GM18519 (cell line): Measurements from ENCODE around the gene CDC42EP4.
"Not testable (repeated sequence)": the region's sequence is repeated elsewhere in the genome, so short reads cannot be mapped to it uniquely, and the experiment has no call there.

Experiments
- ATAC-seq: cut with Tn5 transposase; IDR thresholded peaks from one replicate; pipeline ENCODE4 v1.9.1; 2021; ENCODE audit warnings: mild to moderate bottlenecking, moderate library complexity; ENCODE audit not compliant: unreplicated experiment, low FRiP score

CDC42EP4 gene

GRCh38 chr17:73283250-73283649, 28.6 kb downstream of the CDC42EP4 start:
- no peak for ATAC-seq

DNA sequence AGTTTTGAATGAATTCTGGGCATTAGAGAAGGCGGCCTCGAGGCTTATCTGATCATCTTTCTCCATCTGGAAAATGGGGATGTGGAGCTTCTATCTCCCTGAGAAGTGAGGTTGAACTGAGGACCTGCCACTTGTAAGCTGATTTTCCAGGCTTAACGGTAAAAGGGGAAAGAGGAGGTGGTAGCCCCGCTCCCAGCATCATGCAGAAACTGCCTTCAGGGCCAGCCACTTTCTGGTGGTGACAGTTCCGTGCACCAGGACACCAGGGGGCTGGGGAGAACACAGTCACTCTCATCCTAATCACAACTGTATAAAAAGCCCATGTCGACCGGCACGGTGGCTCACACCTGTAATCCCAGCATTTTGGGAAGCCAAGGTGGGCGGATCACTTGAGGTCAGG, 29.2 kb downstream of the CDC42EP4 start:
- no peak for ATAC-seq

DNA sequence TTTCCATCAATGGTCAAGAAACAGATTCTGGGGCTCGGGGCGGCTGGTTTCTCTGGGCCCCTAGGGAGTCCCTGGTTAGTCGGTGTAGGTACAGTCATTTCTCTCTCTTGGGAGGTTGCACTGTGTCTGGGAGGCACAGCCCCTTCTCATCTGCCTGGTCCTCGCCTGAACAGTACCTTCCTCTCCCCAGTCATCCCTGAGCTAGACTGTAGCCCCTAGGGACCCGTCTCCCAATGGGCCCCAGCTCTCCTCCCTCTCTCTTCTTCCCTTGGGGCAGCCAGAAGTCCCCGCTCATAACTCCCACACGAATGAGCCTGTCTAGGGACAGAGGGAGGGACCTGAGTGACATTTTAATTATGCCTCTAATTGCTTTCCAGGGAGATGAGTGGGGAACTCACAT, 29.9 kb downstream of the CDC42EP4 start:
- peak; percentile 89 for ATAC-seq

- ATAC-seq: no peak
Observed at GRCh38 chr17:73280191-73280590, 31.6 kb downstream of the CDC42EP4 start.

- ATAC-seq: no peak
Observed at GRCh38 chr17:73279704-73280103, 32.1 kb downstream of the CDC42EP4 start.

GRCh38 chr17:73278465-73279453, 33.0 kb downstream of the CDC42EP4 start:
- ATAC-seq: no peak

DNA sequence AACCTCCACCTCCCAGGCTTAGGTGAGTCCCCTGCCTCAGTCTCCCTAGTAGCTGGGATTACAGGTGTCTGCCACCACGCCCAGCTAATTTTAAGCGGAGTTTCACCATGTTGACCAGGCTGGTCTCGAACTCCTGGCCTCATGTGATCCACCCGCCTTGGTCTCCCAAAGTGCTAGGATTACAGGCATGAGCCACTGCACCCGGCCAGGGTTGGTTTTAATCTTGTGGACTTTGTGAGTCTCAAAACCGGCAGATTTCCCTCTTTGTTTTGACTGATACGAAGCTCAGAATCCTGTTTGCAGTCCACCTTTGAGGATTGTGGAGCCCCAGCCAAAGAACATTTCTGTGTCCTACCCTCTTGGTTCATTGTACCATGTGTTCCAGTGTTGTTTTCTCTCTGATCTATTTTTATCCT, 33.7 kb downstream of the CDC42EP4 start:
- ATAC-seq: no peak

GRCh38 chr17:73274490-73274889, 37.3 kb downstream of the CDC42EP4 start:
- no peak for ATAC-seq

DNA sequence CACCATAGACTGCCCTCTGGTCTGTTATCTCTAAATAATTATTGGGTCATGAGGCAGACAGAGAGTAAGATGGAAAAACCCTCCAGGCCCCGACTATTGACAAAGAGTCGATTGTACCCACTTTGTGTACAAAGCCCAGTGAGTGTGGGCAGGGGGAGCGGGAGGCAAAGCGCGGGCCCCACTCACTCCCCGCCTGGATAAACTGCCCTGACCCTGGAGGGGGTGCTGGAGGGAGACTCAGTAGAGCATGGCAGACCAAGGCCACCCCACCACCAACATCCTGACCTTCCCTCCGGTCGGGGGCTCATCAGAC, 38.9 kb downstream of the CDC42EP4 start:
- ATAC-seq: no peak

DNA sequence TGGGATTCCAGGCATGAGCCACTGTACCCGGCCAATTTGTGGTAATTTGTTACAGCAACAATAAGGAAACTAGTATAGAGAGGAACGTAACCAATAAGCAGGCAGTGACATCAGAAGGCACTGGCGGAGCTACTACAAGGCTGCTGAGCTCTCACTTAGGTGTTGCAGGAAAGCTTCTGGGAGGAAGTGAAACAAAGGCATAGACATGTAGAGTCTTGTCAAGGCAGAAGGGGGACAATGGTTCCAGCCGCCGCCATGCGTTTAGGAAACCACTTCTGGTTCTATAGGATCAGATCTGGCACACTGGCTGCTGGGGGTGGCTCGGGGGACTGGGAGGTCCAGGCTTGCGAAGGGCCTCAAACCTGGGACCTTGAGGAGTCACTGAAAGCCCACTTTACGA, 40.7 kb downstream of the CDC42EP4 start:
- peak; percentile 98 for ATAC-seq

GRCh38 chr17:73269791-73270190, 42.0 kb downstream of the CDC42EP4 start:
- ATAC-seq: no peak

DNA sequence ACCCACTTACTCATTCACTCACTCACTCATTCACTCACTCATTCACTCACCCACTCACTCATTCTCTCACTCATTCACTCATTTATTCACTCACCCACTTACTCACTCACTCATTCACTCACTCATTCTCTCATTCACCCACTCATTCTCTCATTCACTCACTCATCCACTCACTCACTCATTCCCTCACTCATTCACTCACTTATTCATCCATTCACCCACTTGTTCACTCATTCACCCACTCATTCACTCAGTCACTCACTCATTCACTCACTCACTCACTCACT, 42.5 kb downstream of the CDC42EP4 start:
- no peak for ATAC-seq

DNA sequence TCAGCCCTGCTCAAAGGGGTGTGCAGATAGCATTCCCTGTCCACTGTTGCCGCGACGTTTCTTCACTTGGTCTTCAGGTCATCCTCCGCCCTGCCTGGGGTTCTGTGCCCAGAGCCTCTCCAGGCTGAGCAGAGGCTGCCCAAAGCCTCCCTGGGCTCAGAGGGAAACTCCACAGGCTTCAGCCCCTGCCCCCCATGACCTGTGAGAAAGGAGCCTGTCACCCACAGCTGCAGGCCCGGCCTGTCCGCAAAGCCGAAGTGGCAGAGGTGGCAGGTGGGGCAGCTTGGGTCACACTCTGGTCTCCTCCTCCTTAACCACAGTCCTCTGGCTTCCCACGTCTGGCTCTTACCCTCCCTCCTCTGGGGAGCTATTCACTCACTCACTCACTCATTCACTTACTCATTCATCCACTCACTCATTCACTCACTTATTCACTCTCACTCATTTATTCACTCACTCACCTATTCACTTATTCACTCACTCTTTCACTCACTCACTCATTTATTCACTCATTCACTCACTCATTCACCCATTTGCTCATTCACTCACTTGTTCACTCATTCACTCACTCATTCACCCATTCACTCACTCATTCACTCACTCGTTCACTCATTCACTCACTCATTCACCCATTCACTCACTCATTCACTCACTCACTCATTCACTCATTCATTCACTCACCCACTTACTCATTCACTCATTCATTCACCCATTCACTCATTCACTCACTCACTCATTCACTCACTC, 43.0 kb downstream of the CDC42EP4 start:
- ATAC-seq: no peak

- ATAC-seq: no peak
Observed at GRCh38 chr17:73267648-73268537, 43.9 kb downstream of the CDC42EP4 start.

DNA sequence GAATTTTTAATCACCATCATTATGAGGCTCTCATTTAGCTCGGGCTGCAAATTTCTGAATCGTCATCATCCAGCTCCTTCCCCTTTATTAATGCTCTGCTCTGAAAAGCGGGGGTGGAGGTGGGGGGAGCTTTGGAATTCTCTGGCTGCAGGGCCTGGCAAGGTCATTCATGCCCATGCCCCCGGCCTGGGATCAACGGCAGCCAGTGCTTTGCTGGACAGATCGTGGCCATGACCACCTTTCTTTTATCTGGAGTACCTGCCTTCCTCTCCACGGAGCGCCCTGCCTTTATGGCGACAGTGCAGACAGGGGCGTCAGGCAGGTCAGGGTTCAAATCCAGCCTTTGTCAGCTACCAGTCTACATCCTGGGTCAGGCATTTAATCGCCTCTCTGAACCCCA, 45.0 kb downstream of the CDC42EP4 start:
- ATAC-seq: no peak

DNA sequence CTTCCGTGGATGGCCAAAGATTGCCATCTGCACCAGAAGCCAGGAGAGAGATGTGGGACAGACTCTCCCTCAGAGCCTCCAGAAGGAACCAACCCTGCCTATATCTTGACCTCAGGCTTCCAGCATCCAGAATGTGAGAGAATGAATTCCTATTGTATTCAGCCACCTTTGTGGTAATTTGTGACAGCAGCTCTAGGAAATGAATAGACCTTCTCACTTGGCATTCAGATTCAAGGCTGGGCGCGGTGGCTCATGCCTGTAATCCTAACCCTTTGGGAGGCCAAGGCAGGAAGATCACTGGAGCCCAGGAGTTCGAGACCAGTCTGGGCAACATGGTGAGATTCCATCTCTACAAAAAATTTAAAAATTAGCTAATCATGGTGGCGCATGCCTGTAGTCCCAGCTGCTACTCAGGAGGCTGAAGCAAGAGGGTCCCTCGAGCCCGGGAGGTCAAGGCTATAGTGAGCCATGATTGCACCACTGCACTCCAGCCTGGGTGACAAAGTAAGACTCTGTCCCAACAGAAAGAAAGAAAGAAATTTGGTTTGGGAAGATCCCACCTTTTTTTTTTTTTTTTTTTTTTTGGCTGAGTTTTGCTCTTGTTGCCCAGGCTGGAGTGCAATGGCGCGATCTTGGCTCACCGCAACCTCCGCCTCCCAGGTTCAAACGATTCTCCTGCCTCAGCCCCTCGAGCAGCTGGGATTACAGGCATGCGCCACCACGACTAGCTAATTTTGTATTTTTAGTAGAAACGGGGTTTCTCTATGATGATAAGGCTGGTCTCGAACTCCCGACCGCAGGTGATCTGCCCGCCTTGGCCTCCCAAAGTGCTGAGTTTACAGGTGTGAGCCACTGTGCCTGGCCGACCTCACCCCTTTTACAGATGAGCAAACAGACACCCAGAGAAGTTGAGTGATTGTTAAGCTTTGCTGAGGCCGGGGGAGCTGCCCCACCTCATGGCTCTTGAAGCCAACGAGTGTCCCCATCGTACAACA, 45.9 kb downstream of the CDC42EP4 start:
- ATAC-seq: no peak

DNA sequence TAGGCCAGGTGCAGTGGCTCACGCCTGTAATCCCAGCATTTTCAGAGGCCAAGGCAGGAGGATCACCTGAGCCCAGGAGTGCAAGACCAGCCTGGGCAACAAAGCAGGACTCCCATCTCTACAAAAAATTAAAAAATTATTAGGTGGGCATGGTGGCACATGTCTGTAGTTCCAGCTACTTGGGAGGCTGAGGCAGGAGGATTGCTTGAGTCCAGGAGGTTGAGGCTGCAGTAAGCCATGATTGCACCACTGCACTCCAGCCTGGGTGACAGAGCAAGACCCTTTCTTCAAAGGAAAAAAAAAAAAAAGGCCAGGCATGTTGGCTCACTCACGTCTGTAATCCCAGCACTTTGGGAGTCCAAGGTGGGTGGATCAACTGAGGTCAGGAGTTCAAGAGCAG, 47.4 kb downstream of the CDC42EP4 start:
- ATAC-seq: not testable (repeated sequence)

DNA sequence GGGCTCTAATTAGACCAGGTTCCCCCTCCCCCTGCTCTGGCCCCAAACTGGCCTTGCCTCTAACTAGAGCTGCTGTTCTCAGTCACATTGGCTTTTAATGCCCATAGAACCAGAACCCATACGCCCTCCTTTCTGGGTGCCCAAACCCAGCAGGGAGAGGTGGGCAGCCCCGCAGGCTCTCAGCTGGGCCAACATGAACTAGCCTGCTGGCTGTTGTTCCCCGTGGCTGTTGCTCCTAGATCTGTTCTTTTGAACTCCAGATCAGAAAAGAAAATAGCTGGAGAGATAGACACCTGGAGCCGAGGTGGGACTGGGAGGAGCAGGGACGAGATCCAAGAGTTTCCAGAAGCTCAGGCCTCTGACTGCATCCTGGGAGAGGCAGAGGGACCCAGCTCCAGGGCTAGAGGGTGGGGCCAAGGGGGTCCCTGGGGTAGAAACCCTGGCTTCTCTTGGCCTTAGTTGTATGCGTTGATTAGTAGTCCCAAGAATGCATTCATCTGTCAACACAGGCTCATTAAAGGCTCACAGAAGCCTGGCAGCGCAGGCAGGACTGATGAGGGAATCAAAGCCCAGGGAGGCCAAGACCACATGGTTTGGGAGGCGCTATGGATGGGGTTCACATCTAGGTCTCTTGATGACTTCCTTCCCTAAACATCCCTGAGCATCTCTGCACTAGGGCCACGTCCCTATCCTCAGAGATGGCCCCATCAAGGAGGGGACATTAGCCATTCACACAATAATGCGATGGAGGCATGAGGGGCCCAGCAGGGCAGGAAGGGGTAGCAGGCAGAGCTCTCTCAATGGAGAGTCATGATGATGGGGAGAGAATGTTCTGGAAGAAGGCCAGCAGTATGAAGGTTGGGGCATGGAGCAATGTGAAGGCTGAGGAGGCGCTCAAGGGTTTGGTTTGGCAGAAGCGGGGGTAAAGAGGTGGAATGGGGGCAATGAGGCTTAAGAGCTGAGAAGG, 48.8 kb downstream of the CDC42EP4 start:
- ATAC-seq: no peak
